EH (cell line): ENCODE measurements around the gene CD300C.
"Not testable (repeated sequence)": the region's sequence is repeated elsewhere in the genome, so short reads cannot be mapped to it uniquely, and the experiment has no call there.

Experiments used
- DNase-seq: peaks from one replicate; pipeline ENCODE4 v3.0.0-alpha.2; 2015; ENCODE audit warnings: low read depth

The CD300C gene

DNA sequence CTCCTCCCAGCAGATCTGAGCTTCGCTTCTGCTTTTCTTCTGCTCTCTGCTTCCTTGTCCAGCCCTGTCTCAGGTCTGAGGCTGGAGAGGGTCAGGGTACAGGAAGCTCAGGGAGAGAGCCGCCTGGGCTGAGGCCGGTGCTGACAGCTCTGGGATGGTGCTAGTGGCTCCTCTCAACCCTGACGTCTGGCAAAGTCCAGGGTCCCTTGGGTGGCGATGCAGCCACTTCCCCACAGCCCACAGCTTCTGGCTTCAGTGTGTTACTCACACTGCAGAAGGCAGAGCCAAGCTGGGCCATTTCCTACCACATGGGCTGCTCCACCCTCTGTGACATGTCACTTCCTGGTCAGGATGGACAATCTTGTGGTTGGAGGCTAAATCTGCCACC is at the start of gene CD300C:
CD300C (minus strand) TSS at position 273 of the 388 bp plus-strand sequence. CDS start 333 bp downstream, outside the sequence.
- DNase-seq, result no peak

- DNase-seq, result no peak
These were observed 49.3 kb upstream of the CD300C start for GRCh38 chr17:74595037-74595750.

DNA sequence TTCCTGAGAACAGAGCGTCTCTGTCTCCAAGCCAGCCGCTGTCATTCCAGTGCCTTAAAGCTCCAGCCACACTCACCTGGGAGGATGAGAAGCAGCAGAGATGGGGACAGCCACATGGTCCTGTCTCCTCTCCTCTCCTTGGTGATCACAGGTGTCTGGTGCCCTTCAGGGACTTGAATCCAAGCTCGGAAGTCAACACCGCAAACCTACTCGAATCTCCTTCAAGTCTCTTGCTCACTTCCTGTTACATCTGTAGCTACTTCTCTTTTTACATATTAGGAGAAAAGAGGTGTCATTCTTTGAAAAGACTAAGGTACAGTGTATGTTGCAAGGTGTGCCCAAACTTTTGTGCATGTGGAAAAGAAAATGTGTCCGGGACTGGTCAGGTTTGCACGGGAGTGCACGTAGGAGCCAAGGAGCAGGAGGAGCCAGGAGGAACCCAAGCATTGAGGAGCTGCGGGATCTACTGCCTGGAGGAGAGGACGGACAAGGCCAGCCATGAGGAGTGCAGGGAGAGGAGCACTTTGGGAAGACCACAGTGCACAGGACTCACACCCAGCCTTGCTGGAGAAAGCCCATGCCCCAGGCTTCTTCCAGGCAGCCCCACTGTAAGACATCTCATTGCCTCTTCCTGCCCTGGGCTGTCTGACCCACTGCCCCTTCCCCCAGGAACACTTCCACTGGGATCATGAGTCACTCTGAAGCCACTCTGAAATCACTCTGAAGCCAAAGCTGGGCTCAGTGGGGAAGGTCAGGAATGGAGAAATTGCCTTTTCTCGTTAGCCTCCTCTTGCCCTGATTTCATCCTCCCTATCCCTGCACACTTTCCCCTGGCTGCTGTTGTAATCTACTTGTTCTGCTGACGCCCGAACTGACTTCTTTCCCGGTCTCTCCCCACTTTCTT is 46.4 kb upstream of the CD300C start, which contains the start of gene CD300LD:
CD300LD (minus strand) TSS at position 197 of the 904 bp plus-strand sequence; CDS start at position 116, 81 bp downstream.
- DNase-seq, result no peak

DNA sequence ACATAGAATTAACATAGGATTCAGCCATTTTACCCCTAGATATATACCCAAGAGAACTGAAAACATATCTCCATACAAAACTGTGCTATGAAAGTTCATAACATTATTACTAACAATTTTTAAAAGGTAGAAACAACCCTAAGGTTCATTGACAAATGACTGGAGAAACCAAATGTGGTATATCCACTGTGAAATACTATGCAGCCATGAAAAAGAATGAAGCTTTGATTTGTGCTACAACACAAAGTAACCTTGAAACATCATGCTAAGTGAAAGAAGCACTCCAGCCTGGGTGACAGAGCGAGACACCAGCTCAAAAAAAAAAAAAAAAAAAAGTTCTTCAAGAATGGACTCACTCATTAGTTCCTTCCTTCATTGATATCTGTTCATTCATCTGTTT is 45.6 kb upstream of the CD300C start:
- DNase-seq, result no peak

GRCh38 chr17:74585711-74586110 is 39.8 kb upstream of the CD300C start:
- no peak for DNase-seq

- no peak for DNase-seq
These were observed 38.6 kb upstream of the CD300C start for GRCh38 chr17:74584292-74585060.

DNA sequence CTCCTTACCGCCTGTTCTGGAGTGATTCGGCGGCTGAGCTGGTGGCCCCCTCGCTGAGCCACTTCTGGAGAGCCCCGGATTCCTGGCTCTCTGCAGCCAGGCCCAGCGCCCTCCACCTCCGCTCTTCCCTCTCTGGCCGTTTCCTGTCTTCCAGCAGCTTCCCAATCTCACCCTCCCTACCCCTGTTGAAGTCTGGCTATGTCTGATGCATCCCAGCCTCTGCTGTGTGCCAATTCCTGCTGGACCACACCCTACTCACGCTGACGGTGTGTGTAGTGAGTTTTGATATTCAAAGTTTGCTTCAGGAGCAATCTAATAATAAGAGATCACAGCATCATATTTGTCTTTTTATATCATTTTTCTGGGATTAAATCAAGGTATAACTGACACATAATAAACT is 36.7 kb upstream of the CD300C start:
- DNase-seq, result no peak

DNA sequence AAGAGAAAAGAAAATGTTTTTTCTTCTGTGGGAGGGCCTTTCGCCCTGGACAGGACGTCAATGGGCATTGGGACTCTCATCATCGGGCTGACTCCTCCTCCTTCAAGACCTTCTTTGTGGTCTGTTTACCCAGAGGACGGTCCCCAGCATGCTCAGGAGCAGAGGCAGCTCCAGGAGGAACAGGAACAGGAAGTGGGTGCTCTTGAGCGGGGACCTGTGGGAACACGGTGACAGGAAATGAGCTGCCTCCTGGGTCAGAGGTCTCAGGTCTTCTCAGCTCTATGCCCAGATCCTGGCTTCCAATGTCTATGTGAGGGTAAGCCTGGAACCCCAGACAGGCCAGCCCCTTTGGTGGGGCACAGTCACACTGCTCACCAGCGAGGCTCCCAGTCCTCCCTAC is 34.0 kb upstream of the CD300C start:
- DNase-seq, result no peak

- DNase-seq, result no peak
These were observed 33.1 kb upstream of the CD300C start for GRCh38 chr17:74578979-74579378.

GRCh38 chr17:74574489-74575142 is 28.7 kb upstream of the CD300C start:
- no peak for DNase-seq

- DNase-seq, result not testable (repeated sequence)
These were observed 27.7 kb upstream of the CD300C start for GRCh38 chr17:74573635-74574034.

GRCh38 chr17:74573169-74573568 is 27.3 kb upstream of the CD300C start:
- no peak for DNase-seq

DNA sequence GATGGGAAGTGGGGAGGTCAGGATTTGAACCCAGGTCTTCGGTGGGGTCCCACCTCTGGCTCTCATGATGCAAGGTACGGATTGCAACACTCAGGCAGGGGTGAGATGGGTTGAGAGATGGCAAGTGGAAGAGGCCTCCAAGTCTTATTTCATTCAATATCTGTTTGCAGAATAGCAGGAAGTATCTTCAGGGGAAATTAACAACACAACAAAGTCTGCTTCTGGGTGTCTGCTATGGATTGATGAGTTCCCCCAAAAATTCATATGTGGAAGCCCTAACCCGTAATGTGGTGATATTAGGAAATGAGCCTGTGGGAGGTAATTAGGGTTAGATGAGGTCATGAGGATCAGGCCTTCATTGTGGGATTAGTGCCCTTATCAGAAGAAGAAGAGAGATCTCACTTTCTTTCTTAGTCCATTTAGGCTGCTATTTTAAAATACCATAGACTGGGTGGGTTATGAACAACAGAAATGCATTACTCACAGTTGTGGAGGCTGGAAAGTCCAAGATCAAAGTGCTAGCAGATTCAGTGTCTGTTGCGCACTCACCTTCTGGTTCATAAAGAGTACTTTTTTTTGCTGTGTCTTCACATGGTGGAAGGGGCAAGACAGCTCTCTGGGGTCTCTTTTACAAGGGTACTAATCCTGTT is 25.8 kb upstream of the CD300C start:
- DNase-seq, result no peak

DNA sequence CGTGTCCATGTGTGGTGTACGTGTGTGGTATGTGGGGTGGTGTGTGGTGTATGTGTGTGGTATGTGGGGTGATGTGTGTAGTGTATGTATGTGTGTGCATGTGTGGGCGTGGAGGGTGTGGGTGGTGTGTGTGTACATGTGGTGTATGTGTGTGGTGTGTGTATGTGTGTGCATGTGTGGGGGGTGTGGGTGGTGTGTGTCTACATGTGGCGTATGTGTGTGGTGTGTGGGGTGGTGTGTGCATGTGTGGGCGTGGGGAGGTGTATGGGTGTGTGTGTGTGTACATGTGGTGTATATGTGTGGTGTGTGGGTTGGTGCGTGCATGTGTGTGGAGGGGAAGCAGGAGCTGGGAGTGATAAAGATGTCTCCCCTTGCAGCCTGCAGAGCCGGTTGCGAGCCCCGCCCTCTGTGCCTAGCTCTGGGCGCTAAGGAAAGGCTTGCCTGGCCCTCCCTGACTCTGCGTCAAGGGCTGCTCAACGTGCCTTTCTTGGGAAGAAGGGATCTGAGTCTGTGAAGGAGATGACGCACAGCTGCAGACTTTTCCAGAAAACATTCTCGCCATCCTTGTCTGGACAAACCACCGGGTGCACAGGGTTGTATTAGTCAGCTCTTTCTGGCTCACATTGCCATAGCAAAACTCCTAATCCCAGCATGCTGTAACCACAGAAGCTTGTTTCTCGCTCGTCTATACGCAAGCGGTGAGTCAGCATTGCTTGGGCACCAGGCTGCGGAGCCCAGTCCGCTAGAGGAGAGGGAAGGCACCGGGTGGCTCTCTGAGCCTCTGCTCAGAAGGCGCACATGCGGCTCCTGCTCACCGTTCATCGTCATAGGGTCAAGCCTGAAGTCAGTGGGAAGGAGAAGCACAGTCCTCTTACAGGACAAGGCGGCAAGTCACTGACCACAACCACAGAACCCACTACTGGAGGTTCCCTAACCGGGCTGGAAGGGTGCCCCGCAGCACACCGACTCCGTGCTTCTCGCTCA is 23.4 kb upstream of the CD300C start:
- DNase-seq, result peak; percentile 5

DNA sequence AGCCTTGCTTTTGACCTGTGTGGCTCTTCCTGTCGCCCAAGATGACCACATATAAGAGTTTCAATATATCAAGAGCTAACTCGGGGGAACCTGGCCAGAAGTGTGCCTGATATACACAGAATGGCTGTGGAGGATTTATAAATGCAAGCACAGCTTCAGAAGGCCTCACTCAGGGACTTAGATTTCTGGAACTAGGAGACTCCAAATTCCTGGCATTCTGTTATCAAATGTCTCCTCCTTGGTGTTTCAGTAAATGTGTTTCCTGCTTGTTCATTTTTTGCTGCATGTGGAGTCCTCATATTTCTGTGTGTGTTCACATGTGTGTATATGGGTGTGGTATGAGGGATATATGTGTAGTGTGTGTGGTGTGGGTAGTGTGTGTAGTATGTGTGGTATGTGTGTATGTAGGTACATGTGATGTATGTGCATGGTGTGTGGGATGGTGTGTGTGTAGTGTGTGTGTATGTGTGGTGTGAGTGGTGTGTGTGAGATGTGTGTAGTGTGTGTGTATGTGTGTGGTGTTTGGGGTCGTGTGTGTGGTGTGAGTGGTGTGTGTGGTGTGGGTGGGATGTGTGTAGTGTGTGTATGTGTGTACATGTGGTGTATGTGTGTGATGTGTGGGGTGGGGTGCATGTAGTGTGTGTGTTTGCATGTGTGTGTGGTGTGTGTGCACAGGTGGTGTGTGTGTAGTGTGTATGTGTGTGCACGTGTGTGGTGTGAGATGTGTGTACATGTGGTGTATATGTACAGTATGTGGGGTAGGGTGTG is 22.4 kb upstream of the CD300C start:
- no peak for DNase-seq

- no peak for DNase-seq
These were observed 21.5 kb upstream of the CD300C start, which contains the start of gene CD300H for GRCh38 chr17:74567397-74567796. TSS of gene CD300H (minus strand) at chr17:74567509.

GRCh38 chr17:74566132-74566753 is 20.3 kb upstream of the CD300C start:
- DNase-seq, result no peak

- DNase-seq, result no peak
These were observed 19.2 kb upstream of the CD300C start for GRCh38 chr17:74565126-74565525.

DNA sequence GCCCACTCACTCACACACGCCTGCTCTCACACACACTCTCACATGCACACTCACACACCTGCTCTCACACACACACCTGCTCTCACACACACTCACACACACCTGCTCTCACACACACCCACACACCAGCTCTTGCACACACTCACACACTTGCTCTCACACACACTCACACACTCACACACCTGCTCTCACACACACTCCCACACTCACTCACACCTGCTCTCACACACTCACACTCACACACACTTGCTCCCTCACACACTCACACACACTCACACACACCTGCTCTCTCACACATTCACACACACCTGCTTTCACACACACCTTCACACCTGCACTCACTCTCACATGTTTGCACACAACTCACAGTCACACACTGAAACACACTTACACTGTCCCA is 17.4 kb upstream of the CD300C start:
- DNase-seq, result no peak
